Astrocyte (in vitro differentiated cells and primary cell): ENCODE data around the gene TMEM92. TPM values are rescaled to one million over a fixed set of nuclear protein-coding genes. Genes with fewer than 3 reads are reported as not detected.
A peak's percentile ranks its signal among the peaks of the same experiment; 100 is the strongest.

Source experiments
- DNase-seq: peaks from one replicate; pipeline ENCODE4 v3.0.0-alpha.2; 2010; ENCODE audit warnings: low read depth
- FAIRE-seq: peaks from 2 replicates; lab custom pipeline; 2011; peaks lifted over from hg19 to GRCh38; lab: Jason Lieb, UNC
- H2AFZ ChIP-seq: 2 replicates; pipeline ENCODE4 v1.6.0; 2012; ENCODE audit warnings: low read depth, low read length, inconsistent platforms
- H3K27ac ChIP-seq: 2 replicates; pipeline ENCODE4 v1.5.1; 2011; ENCODE audit warnings: low read depth, low read length, inconsistent platforms
- H3K27me3 ChIP-seq: 2 replicates; pipeline ENCODE4 v1.6.0; 2011; ENCODE audit warnings: low read length, inconsistent platforms; ENCODE audit not compliant: insufficient read depth
- H3K36me3 ChIP-seq: 2 replicates; pipeline ENCODE4 v1.5.1; 2011; ENCODE audit warnings: low read length, inconsistent platforms; ENCODE audit not compliant: insufficient read depth
- H3K4me1 ChIP-seq: 2 replicates; pipeline ENCODE4 v1.5.1; 2011; ENCODE audit warnings: low read length, inconsistent platforms; ENCODE audit not compliant: insufficient read depth
- H3K4me2 ChIP-seq: 2 replicates; pipeline ENCODE4 v1.6.0; 2012; ENCODE audit warnings: low read length, inconsistent platforms
- H3K4me3 ChIP-seq: 2 replicates; pipeline ENCODE4 v1.5.1; 2011; ENCODE audit warnings: low read depth, mild to moderate bottlenecking, low read length, inconsistent platforms; ENCODE audit not compliant: insufficient read depth
- H3K79me2 ChIP-seq: 2 replicates; pipeline ENCODE4 v1.6.0; 2012; ENCODE audit warnings: mild to moderate bottlenecking, low read length, inconsistent platforms; ENCODE audit not compliant: insufficient read depth
- H3K9ac ChIP-seq: 2 replicates; pipeline ENCODE4 v1.6.0; 2012; ENCODE audit warnings: mild to moderate bottlenecking, low read length, inconsistent platforms
- H3K9me3 ChIP-seq: 2 replicates; pipeline ENCODE4 v1.5.1; 2012; ENCODE audit warnings: low read depth, mild to moderate bottlenecking, low read length, inconsistent platforms; ENCODE audit not compliant: insufficient read depth
- H4K20me1 ChIP-seq: 2 replicates; pipeline ENCODE4 v1.6.0; 2012; ENCODE audit warnings: low read length, inconsistent platforms; ENCODE audit not compliant: insufficient read depth
- H3K27ac Mint-ChIP-seq: one replicate; pipeline ENCODE4 v1.8.0; 2021; ENCODE audit warnings: mild to moderate bottlenecking, mixed read lengths; ENCODE audit not compliant: unreplicated experiment
- H3K27me3 Mint-ChIP-seq: one replicate; pipeline ENCODE4 v1.8.0; 2021; ENCODE audit warnings: low read depth, mixed read lengths; ENCODE audit not compliant: unreplicated experiment
- H3K36me3 Mint-ChIP-seq: one replicate; pipeline ENCODE4 v1.8.0; 2021; ENCODE audit warnings: low read depth, mixed read lengths; ENCODE audit not compliant: unreplicated experiment
- H3K4me1 Mint-ChIP-seq: one replicate; pipeline ENCODE4 v1.8.0; 2021; ENCODE audit warnings: low read depth, mixed read lengths; ENCODE audit not compliant: unreplicated experiment
- H3K4me3 Mint-ChIP-seq: one replicate; pipeline ENCODE4 v1.8.0; 2021; ENCODE audit warnings: mild to moderate bottlenecking, moderate library complexity, mixed read lengths; ENCODE audit not compliant: unreplicated experiment
- H3K9me3 Mint-ChIP-seq: one replicate; pipeline ENCODE4 v1.8.0; 2021; ENCODE audit warnings: mild to moderate bottlenecking, mixed read lengths; ENCODE audit not compliant: unreplicated experiment
- EZH2 ChIP-seq: IDR thresholded peaks from 2 replicates; pipeline ENCODE4 v1.6.1; 2012; ENCODE audit warnings: mild to moderate bottlenecking, low read length, inconsistent platforms; ENCODE audit not compliant: insufficient read depth
- total RNA-seq: library from RNA; stranded (reverse); gene quantifications from 2 replicates; pipeline ENCODE4 v1.2.1, GENCODE V29; 2021
- TF ChIP-seq, protein P1 (sequence below): IDR thresholded peaks from 2 replicates; pipeline ENCODE4 v1.5.1; 2011; ENCODE audit warnings: low read depth, mild to moderate bottlenecking, inconsistent platforms, low read length, moderate library complexity; ENCODE audit not compliant: insufficient read depth

TMEM92 gene
- total RNA-seq, 1 donor from 2014 or later: 18.3 TPM

DNA sequence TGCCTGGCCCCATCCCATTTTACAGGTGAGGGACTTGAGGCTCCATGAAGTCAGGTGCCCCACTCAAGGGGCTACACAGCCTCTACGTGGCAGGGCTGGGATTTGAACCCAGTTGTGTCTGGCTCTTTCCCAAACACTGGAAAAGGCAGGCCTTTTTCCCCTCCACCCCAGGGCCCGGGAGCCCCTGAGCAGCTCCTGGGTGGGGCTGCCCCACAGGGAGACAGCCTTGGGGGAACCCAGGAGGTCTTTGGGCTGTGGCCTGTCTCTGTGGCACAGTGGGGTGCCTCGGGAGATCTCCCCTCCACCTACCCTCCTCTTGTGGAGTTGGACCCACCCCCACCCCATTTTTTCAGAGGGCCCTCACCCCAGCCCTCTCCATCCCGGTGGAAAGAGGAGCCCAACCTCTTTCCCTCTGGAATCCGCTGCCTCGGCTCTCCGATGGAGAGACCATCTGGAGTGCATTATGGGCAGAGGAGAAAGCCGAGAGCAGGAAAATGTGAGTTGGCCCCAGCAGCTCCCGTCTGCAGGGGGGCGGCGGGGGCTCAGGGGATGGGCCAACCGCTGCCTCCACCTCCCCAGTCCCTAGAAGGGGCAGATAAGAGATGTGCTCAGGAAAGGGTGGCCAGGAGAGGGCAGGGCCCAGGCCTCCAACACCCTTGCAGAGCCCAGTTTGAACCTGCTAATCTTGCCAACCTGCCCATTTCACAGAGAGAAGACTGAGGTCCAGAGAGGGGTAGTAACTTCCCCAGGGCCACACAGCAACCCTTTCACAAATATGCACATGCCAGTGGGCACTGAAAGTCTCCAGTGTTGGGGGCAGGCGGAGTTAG is 15.4 kb upstream of the TMEM92 start:
- Histone ChIP-seq H3K4me2 (no peak overlapping the region), H3K79me2 (no peaks in the 10 kb centered on the region), H3K9me3 (no peaks in the 10 kb centered on the region), H3K27ac (no peak overlapping the region), H3K4me3 (no peak overlapping the region), H3K9ac (no peak overlapping the region), H4K20me1 (no peaks in the 10 kb centered on the region), H3K36me3 (no peaks in the 10 kb centered on the region), H3K4me1 (peaks cover 25% of the 10 kb centered on the region), H3K27me3 (no peaks in the 10 kb centered on the region), H2AFZ (no peak overlapping the region)
- TF ChIP-seq, protein P1, sequence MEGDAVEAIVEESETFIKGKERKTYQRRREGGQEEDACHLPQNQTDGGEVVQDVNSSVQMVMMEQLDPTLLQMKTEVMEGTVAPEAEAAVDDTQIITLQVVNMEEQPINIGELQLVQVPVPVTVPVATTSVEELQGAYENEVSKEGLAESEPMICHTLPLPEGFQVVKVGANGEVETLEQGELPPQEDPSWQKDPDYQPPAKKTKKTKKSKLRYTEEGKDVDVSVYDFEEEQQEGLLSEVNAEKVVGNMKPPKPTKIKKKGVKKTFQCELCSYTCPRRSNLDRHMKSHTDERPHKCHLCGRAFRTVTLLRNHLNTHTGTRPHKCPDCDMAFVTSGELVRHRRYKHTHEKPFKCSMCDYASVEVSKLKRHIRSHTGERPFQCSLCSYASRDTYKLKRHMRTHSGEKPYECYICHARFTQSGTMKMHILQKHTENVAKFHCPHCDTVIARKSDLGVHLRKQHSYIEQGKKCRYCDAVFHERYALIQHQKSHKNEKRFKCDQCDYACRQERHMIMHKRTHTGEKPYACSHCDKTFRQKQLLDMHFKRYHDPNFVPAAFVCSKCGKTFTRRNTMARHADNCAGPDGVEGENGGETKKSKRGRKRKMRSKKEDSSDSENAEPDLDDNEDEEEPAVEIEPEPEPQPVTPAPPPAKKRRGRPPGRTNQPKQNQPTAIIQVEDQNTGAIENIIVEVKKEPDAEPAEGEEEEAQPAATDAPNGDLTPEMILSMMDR: no peak
- TF ChIP-seq EZH2: no peak
- no peak overlapping the region for H3K4me3 Mint-ChIP-seq
- no peaks in the 10 kb centered on the region for H3K27me3 Mint-ChIP-seq
- H3K4me1 Mint-ChIP-seq: peaks cover 36% of the 10 kb centered on the region
- FAIRE-seq (no peak), DNase-seq (peak; percentile 57)
- H3K27ac Mint-ChIP-seq: no peak overlapping the region
- peaks cover 7% of the 10 kb centered on the region for H3K9me3 Mint-ChIP-seq
- H3K36me3 Mint-ChIP-seq: peaks cover 20% of the 10 kb centered on the region

DNA sequence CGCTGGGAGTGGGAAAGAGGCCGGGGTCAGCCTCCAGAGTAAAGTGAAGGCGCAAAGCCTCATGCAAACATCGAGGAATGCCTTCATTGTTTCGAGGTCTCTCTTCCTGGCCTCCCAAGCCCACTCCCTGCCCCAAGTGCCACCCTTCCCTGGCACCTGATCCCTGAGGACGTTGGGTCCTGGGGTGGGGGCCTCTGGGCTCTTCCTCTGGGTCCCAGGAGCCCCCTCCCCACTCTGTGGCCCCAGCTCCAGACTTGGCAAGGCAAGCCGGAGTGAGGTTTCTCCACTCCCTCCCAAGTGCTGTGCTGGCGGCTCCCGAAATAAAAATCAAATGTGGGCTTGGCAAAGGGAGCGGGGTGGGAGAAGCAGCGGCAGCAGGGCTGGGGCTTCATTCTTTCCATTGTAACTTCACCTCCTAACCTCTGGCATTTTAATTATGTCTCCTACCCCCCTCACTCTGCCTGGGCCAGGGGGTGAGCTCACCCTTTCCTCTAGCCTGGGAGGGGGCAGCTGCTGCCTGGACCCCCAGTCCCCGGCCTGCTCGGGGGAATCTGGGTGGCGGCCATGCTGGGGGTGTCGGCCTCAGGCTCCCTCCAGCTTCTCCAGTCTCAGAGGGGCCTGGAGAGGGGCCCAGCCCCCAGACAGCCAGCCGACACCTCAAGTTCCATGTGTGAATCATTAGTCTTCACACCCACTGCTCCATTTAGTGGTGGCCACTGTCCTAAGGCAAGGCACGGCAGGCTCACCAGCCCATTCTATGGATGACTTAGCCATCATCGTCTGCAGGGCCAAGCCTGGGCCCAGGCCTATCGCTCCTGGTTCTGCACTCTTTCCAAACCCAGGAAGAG is 14.6 kb upstream of the TMEM92 start:
- no peak overlapping the region for H3K27ac Mint-ChIP-seq
- H2AFZ ChIP-seq: no peak overlapping the region
- TF ChIP-seq, protein P1: no peak
- TF ChIP-seq EZH2: no peak
- H3K9ac ChIP-seq: no peak overlapping the region
- H3K27me3 ChIP-seq: no peaks in the 10 kb centered on the region
- H3K4me2 ChIP-seq: peak overlapping the region; percentile 11
- no peaks in the 10 kb centered on the region for H3K36me3 ChIP-seq
- peaks cover 40% of the 10 kb centered on the region for H3K4me1 Mint-ChIP-seq
- H3K9me3 ChIP-seq: no peaks in the 10 kb centered on the region
- H3K79me2 ChIP-seq: no peaks in the 10 kb centered on the region
- no peak overlapping the region for H3K27ac ChIP-seq
- H3K4me3 ChIP-seq: no peak overlapping the region
- FAIRE-seq (no peak), DNase-seq (no peak)
- no peak overlapping the region for H3K4me3 Mint-ChIP-seq
- H3K9me3 Mint-ChIP-seq: peaks cover 7% of the 10 kb centered on the region
- peaks cover 20% of the 10 kb centered on the region for H3K36me3 Mint-ChIP-seq
- H3K27me3 Mint-ChIP-seq: no peaks in the 10 kb centered on the region
- no peaks in the 10 kb centered on the region for H4K20me1 ChIP-seq
- H3K4me1 ChIP-seq: peaks cover 34% of the 10 kb centered on the region
